Neural cell (in vitro differentiated cells): Measurements from ENCODE around the gene IGF1. TPM values are rescaled to one million over a fixed set of nuclear protein-coding genes. Genes with fewer than 3 reads are reported as not detected.

ENCODE experiments used
- H2AFZ ChIP-seq: fragments of 200-600, 300-800 bp; sonication (generic), shearing (Covaris generic); 2 replicates; pipeline ENCODE4 v1.6.0; 2014; ENCODE audit warnings: low read depth, mild to moderate bottlenecking, antibody characterized with exemption, low read length, moderate library complexity
- H3F3A ChIP-seq: fragments of 200-600 bp; shearing (Covaris generic); 2 replicates; pipeline ENCODE4 v1.6.1; 2016; ENCODE audit warnings: mild to moderate bottlenecking, moderate library complexity, mixed read lengths, antibody characterized with exemption, low read length; ENCODE audit not compliant: insufficient read depth, poor library complexity, severe bottlenecking
- H3K27ac ChIP-seq: fragments of 200-600, 300-800 bp; sonication (generic), shearing (Covaris generic); 2 replicates; pipeline ENCODE4 v1.5.1; 2014; ENCODE audit warnings: mild to moderate bottlenecking, low read length, moderate library complexity
- H3K27me3 ChIP-seq: fragments of 300-800, 200-600 bp; sonication (generic), shearing (Covaris generic); 2 replicates; pipeline ENCODE4 v1.6.0; 2014; ENCODE audit warnings: mild to moderate bottlenecking, low read depth, low read length, moderate library complexity; ENCODE audit not compliant: insufficient read depth
- H3K36me3 ChIP-seq: fragments of 300-800, 200-600 bp; sonication (generic), shearing (Covaris generic); 2 replicates; pipeline ENCODE4 v1.5.1; 2014; ENCODE audit warnings: mild to moderate bottlenecking, antibody characterized with exemption, low read length, moderate library complexity; ENCODE audit not compliant: insufficient read depth
- H3K4me2 ChIP-seq: fragments of 300-800, 200-600 bp; sonication (generic), shearing (Covaris generic); 2 replicates; pipeline ENCODE4 v1.6.0; 2014; ENCODE audit warnings: mild to moderate bottlenecking, low read length
- H3K4me3 ChIP-seq: fragments of 300-800, 200-600 bp; sonication (generic), shearing (Covaris generic); 2 replicates; pipeline ENCODE4 v1.5.1; 2014; ENCODE audit warnings: mild to moderate bottlenecking, low read length, moderate library complexity
- H3K79me2 ChIP-seq: fragments of 200-600 bp; shearing (Covaris generic); replicated peaks from 2 replicates; pipeline ENCODE4 v1.6.0; 2014; ENCODE audit warnings: mild to moderate bottlenecking, low read length, moderate library complexity; ENCODE audit not compliant: insufficient read depth
- H3K9ac ChIP-seq: fragments of 300-800, 200-600 bp; sonication (generic), shearing (Covaris generic); 2 replicates; pipeline ENCODE4 v1.6.1; 2016; ENCODE audit warnings: mild to moderate bottlenecking, low read length, mixed read lengths
- H3K9me2 ChIP-seq: fragments of 200-600 bp; shearing (Covaris generic); 2 replicates; pipeline ENCODE4 v1.6.1; 2016; ENCODE audit warnings: mild to moderate bottlenecking, low read length, mixed read lengths; ENCODE audit not compliant: insufficient read depth
- H3K9me3 ChIP-seq: fragments of 200-600, 300-800 bp; sonication (generic), shearing (Covaris generic); 2 replicates; pipeline ENCODE4 v1.6.1; 2016; ENCODE audit warnings: mild to moderate bottlenecking, mixed run types, low read length, moderate library complexity, mixed read lengths
- H4K20me1 ChIP-seq: fragments of 200-600 bp; shearing (Covaris generic); 2 replicates; pipeline ENCODE4 v1.6.1; 2016; ENCODE audit warnings: mild to moderate bottlenecking, mixed run types; ENCODE audit not compliant: insufficient read depth
- CTCF ChIP-seq: fragments of 450-650 bp; IDR thresholded peaks from 2 replicates; pipeline ENCODE4 v1.5.1; 2014; ENCODE audit warnings: antibody characterized with exemption, mild to moderate bottlenecking, moderate library complexity; ENCODE audit not compliant: poor library complexity, severe bottlenecking
- EP300 ChIP-seq: fragments of 450-650 bp; conservative IDR thresholded peaks from 2 replicates; pipeline ENCODE4 v1.6.1; 2014; ENCODE audit warnings: antibody characterized with exemption, mild to moderate bottlenecking, moderate library complexity; ENCODE audit not compliant: poor library complexity, severe bottlenecking
- EZH2 ChIP-seq: fragments of 200-600, 300-800 bp; shearing (Covaris generic), sonication (generic); IDR thresholded peaks from 2 replicates; pipeline ENCODE4 v1.6.1; 2014; ENCODE audit warnings: antibody characterized with exemption, low read length, borderline replicate concordance, mild to moderate bottlenecking; ENCODE audit not compliant: insufficient read depth, poor library complexity, severe bottlenecking
- MXI1 ChIP-seq: fragments of 450-650 bp; conservative IDR thresholded peaks from 2 replicates; pipeline ENCODE4 v1.6.1; 2014; ENCODE audit warnings: antibody characterized with exemption, mild to moderate bottlenecking; ENCODE audit not compliant: poor library complexity, severe bottlenecking
- POLR2AphosphoS5 ChIP-seq: IDR thresholded peaks from 2 replicates; pipeline ENCODE4 v1.6.1; 2012
- RAD21 ChIP-seq: fragments of 450-650 bp; conservative IDR thresholded peaks from 2 replicates; pipeline ENCODE4 v1.6.1; 2014; ENCODE audit warnings: antibody characterized with exemption, mild to moderate bottlenecking, moderate library complexity
- REST ChIP-seq: IDR thresholded peaks from 2 replicates; pipeline ENCODE4 v1.6.1; 2012; ENCODE audit warnings: borderline replicate concordance
- SMC3 ChIP-seq: fragments of 450-650 bp; conservative IDR thresholded peaks from 2 replicates; pipeline ENCODE4 v1.6.1; 2014; ENCODE audit warnings: antibody characterized with exemption, mild to moderate bottlenecking, moderate library complexity; ENCODE audit not compliant: poor library complexity
- TAF1 ChIP-seq: IDR thresholded peaks from 2 replicates; pipeline ENCODE4 v1.6.1; 2012; ENCODE audit warnings: low read depth
- polyA plus RNA-seq: library from polyadenylated mRNA; depleted of rRNA; stranded (reverse); fragments of >200 nt; gene quantifications from 2 replicates; pipeline ENCODE4 v1.2.3, GENCODE V29; 2014

Gene IGF1
- polyA plus RNA-seq, 1 donor from 2014 or later: not detected

DNA sequence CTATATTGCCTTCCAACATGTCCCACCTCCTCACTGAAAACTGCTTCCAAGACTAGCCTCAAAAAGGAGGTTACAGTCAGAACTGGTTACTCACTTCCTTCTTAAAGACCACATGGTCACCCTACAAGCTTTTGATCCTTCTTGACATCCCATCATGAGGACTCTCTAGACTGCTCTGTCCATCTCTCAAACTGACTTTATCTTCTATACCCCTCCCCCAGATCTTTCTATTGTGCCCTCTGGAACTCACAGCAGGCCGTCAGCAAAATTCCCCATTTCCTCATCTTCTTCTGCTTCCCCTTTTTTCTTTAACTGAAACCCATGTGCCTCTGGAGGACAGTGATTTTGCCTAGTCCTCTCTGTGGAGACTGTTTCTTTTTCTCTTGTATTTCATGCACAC is 18.1 kb upstream of the IGF1 start:
- H3K27ac ChIP-seq: no peak overlapping the region
- H3K4me3 ChIP-seq: no peak overlapping the region
- TF ChIP-seq TAF1: no peak
- no peak for TF ChIP-seq EZH2
- no peak for TF ChIP-seq CTCF
- TF ChIP-seq EP300: no peak
- no peak for TF ChIP-seq REST
- no peak for TF ChIP-seq RAD21
- TF ChIP-seq POLR2AphosphoS5: no peak
- no peak for TF ChIP-seq MXI1
- TF ChIP-seq SMC3: no peak
- H3K27me3 ChIP-seq: no peaks in the 10 kb centered on the region
- no peak overlapping the region for H3K9ac ChIP-seq
- H3K4me2 ChIP-seq: no peak overlapping the region
- H2AFZ ChIP-seq: no peak overlapping the region
- H3K36me3 ChIP-seq: no peaks in the 10 kb centered on the region
- no peaks in the 10 kb centered on the region for H3F3A ChIP-seq
- H3K9me2 ChIP-seq: no peaks in the 10 kb centered on the region
- H3K9me3 ChIP-seq: no peaks in the 10 kb centered on the region
- no peaks in the 10 kb centered on the region for H4K20me1 ChIP-seq
- no peaks in the 10 kb centered on the region for H3K79me2 ChIP-seq

DNA sequence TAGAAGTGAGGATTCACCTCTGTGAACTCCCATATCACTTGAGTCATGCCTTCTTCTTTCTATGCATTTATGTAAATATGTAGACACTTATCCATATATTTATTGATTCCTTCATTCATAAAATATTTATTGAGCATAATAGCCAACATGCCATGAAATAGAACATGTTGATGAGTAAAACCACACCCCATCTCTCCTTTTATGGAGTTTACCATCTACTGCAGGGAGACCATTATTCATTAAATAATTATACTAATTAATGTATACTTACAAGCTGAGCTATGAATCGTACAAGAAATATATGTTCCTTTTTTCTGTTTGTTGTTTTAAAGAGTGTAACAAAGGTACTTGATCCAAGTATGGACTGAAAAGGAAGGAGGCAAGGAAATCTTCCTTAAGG is 17.4 kb upstream of the IGF1 start:
- H3K4me2 ChIP-seq: no peak overlapping the region
- H3F3A ChIP-seq: no peaks in the 10 kb centered on the region
- H3K36me3 ChIP-seq: no peaks in the 10 kb centered on the region
- no peaks in the 10 kb centered on the region for H4K20me1 ChIP-seq
- no peak overlapping the region for H2AFZ ChIP-seq
- H3K4me3 ChIP-seq: no peak overlapping the region
- no peaks in the 10 kb centered on the region for H3K79me2 ChIP-seq
- no peaks in the 10 kb centered on the region for H3K27me3 ChIP-seq
- no peak overlapping the region for H3K27ac ChIP-seq
- H3K9me3 ChIP-seq: no peaks in the 10 kb centered on the region
- H3K9me2 ChIP-seq: no peaks in the 10 kb centered on the region
- H3K9ac ChIP-seq: no peak overlapping the region
- no peak for TF ChIP-seq EZH2
- no peak for TF ChIP-seq POLR2AphosphoS5
- TF ChIP-seq CTCF: no peak
- TF ChIP-seq RAD21: no peak
- no peak for TF ChIP-seq MXI1
- TF ChIP-seq EP300: no peak
- no peak for TF ChIP-seq TAF1
- TF ChIP-seq SMC3: no peak
